Activated CD4-positive, alpha-beta T cell treated with anti-CD3 and anti-CD28 coated beads, Interleukin-2, amount 10 ng/mL, durations not matched to agents 7 days and 5 days (primary cell): ENCODE measurements around the gene TOPBP1. TPM values are rescaled to one million over a fixed set of nuclear protein-coding genes. Genes with fewer than 3 reads are reported as not detected.
"Not testable (repeated sequence)": the region's sequence is repeated elsewhere in the genome, so short reads cannot be mapped to it uniquely, and the experiment has no call there.

Experiments used
- CTCF ChIA-PET: fragments of 350-600 bp; sonication (Branson Sonifier 250); formaldehyde crosslinking; loops from one replicate; lab custom pipeline; 2021; ENCODE audit warnings: antibody characterized with exemption; lab: Charles Lee
- POLR2A ChIA-PET: fragments of 350-600 bp; sonication (Branson Sonifier 250); formaldehyde crosslinking; loops from one replicate; lab custom pipeline; 2021; ENCODE audit warnings: antibody characterized with exemption; lab: Charles Lee
- DNase-seq: peaks from one replicate; pipeline ENCODE4 v3.0.0-alpha.2; 2020
- H3K27ac Mint-ChIP-seq: one replicate; pipeline ENCODE4 v1.8.0; 2021; ENCODE audit warnings: mild to moderate bottlenecking, moderate library complexity, mixed read lengths
- H3K27me3 Mint-ChIP-seq: one replicate; pipeline ENCODE4 v1.8.0; 2021; ENCODE audit warnings: mixed read lengths
- H3K36me3 Mint-ChIP-seq: one replicate; pipeline ENCODE4 v1.8.0; 2021; ENCODE audit warnings: low read depth, mixed read lengths
- H3K4me1 Mint-ChIP-seq: one replicate; pipeline ENCODE4 v1.8.0; 2021; ENCODE audit warnings: mixed read lengths
- H3K4me3 Mint-ChIP-seq: one replicate; pipeline ENCODE4 v1.8.0; 2021; ENCODE audit warnings: mild to moderate bottlenecking, moderate library complexity, mixed read lengths
- H3K9me3 Mint-ChIP-seq: one replicate; pipeline ENCODE4 v1.8.0; 2021; ENCODE audit warnings: mixed read lengths
- total RNA-seq, 2 experiments: library from RNA; stranded (reverse); gene quantifications; one replicate each; pipeline ENCODE4 v1.2.3, GENCODE V29; 2021

Gene TOPBP1
- total RNA-seq, 2 experiments from 2014 or later: 82.1 to 95.1 TPM

DNA sequence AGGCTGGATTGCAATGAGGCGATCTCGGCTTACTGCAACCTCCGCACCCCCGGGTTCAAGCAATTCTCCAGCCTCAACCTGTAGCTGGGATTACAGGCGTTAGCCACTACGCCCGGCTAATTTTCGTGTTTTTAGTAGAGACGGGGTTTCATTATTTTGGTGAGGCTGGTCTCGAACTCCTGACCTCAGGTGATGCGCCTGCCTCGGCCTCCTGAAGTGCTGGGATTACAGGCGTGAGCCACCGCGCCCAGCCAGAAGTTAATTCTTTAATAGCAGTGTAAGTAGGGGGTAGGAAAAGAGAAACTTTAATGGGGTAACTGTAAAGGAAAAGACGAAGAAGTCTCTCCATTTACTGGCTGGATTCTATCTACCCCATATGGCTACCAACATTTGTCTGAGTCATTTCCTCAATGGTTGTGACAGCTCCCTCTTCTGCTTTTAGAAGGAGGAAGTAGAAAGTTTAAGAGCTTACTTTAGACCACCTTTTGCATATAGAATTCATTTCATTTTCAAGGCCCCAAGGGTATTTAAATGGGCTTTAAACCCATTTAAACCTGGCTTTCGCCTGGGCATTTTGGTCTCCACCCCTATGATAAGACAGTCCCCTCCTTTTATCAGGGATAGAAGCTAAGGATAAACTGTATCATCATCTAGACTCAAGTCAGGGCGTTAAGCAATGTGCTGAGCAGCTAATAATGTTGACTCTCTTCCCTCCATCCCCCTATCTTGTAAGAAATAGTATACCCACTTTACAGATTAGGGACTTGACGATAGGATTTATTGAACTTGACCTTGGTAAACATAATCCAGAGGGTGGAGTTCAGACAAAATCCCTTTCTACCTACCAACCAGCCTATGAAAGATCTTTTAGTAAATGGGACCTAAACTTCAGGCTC, 89.3 kb downstream of the TOPBP1 start:
- POLR2A ChIA-PET: interaction anchor here (0.6 to 1.0 kb wide), 4 partner anchors 8 to 133 kb away, joined by 3 to 4 read pairs (median 3); no protein-coding TSS in a partner anchor
- peaks cover 26% of the 10 kb centered on the region for H3K36me3 Mint-ChIP-seq
- no peaks in the 10 kb centered on the region for H3K9me3 Mint-ChIP-seq
- CTCF ChIA-PET: interaction anchor here (0.6 to 2.2 kb wide), 8 partner anchors 9 to 1001 kb away, joined by 3 to 10 read pairs (median 4); no protein-coding TSS in a partner anchor
- peaks cover 43% of the 10 kb centered on the region for H3K4me1 Mint-ChIP-seq
- H3K4me3 Mint-ChIP-seq: peak overlapping the region; percentile 77
- H3K27me3 Mint-ChIP-seq: no peaks in the 10 kb centered on the region
- peak; percentile 11 for DNase-seq
- H3K27ac Mint-ChIP-seq: peak overlapping the region; percentile 99

- Mint-ChIP-seq H3K9me3 (no peaks in the 10 kb centered on the region), H3K4me3 (no peak overlapping the region), H3K27me3 (no peaks in the 10 kb centered on the region), H3K36me3 (peaks cover 13% of the 10 kb centered on the region), H3K27ac (no peak overlapping the region), H3K4me1 (peaks cover 29% of the 10 kb centered on the region)
- ChIA-PET CTCF (interaction anchor here (0.6 to 1.5 kb wide), 3 partner anchors 27 to 975 kb away, joined by 3 read pairs; no protein-coding TSS in a partner anchor), POLR2A (no interaction called here)
- no peak for DNase-seq
Observed at GRCh38 chr3:133570937-133571320, 90.8 kb downstream of the TOPBP1 start.

DNA sequence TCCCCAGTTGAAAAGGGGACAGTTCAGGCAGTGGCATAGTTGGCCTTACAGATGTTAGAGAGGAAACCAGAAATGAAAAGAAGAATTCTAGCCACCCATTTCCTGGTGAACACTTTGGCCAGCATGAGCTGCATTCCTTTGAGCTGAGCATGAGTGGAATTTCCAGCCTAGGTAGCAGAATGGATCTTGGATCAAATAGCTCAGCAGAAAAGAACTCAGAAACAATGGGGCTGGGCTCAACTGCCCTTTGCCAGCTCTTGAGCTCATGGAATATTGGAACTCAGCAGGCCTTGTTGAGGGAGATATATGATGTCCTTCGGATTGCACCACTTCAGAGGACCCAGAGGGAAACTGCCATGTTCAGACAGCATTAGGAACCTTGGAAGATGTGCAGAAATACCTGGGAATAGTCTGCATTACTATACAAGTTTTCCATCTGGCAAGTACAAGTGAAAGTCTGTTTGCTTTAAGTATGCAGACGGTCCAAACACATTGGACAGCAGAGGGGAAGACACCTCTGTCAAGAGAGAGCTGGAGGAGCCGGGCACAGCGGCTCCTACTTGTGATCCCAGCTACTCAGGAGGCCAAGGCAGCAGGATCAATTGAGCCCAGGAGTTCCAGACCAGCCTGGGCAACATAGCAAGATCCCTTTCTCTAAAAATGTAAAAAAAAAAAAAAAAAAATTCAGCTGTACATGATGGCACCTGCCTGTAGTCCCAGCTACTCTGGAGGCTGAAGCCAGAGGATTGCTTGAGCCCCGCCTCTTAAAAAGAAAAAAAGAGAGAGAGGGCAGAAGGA, 91.4 kb downstream of the TOPBP1 start:
- Mint-ChIP-seq H3K36me3 (peaks cover 9% of the 10 kb centered on the region), H3K4me3 (no peak overlapping the region), H3K4me1 (peaks cover 26% of the 10 kb centered on the region), H3K9me3 (no peaks in the 10 kb centered on the region), H3K27me3 (no peaks in the 10 kb centered on the region), H3K27ac (peak overlapping the region; percentile 67)
- CTCF ChIA-PET: interaction anchor here (0.6 to 1.5 kb wide), 2 partner anchors 79 to 976 kb away, joined by 3 read pairs; no protein-coding TSS in a partner anchor
- POLR2A ChIA-PET: no interaction called here
- DNase-seq: no peak

GRCh38 chr3:133568294-133569014, 93.3 kb downstream of the TOPBP1 start:
- Mint-ChIP-seq H3K4me1 (peaks cover 23% of the 10 kb centered on the region), H3K36me3 (no peaks in the 10 kb centered on the region), H3K9me3 (no peaks in the 10 kb centered on the region), H3K4me3 (no peak overlapping the region), H3K27ac (no peak overlapping the region), H3K27me3 (no peaks in the 10 kb centered on the region)
- DNase-seq: no peak
- CTCF ChIA-PET: interaction anchor here (1.0 to 1.3 kb wide), 2 partner anchors 11 to 842 kb away, joined by 3 read pairs; no protein-coding TSS in a partner anchor
- POLR2A ChIA-PET: no interaction called here

DNA sequence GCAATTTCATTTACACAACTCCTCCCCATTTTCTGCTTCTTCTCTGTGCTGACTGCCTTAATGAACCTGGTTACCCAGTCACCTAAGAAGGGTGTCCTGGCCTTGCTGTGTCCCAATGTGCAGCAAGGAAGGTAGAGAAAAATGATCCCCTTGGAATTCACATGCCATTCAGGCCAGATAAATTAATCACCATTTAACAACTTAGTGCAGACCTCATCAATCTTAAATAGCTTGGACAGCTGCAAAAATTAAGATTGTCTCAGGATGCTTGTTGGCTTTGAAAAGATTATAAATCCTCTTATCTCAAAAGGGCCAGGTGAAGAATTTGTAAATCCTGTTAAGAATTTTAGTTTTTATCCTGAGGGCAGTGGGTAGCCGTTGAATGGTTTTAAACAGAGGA, 97.9 kb downstream of the TOPBP1 start:
- Mint-ChIP-seq H3K4me1 (no peaks in the 10 kb centered on the region), H3K4me3 (no peak overlapping the region), H3K27ac (no peak overlapping the region), H3K36me3 (no peaks in the 10 kb centered on the region), H3K9me3 (no peaks in the 10 kb centered on the region), H3K27me3 (no peaks in the 10 kb centered on the region)
- ChIA-PET POLR2A (no interaction called here), CTCF (interaction anchor here (1.2 to 2.8 kb wide), 5 partner anchors 9 to 17 kb away, joined by 3 to 10 read pairs (median 5); partner anchors contain the start of gene CDV3)
- DNase-seq: no peak

DNA sequence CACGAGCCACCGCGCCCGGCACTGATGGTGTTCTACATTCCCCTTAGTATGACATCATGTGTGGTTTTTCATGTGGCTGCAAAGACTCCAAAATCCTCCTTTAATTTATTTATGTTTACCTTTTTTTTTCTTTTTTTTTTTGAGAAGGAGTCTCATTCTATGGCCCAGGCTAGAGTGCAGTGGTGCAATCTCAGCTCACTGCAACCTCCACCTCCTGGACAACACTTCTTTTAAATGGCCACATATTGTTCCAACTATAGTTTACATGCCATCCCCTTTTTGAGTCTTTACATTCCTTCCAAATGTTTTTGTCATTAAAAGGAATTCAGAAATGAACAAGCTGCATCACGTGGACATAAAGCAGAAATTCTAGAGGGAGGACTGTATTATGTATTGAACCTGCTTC, 98.6 kb downstream of the TOPBP1 start:
- Mint-ChIP-seq H3K27me3 (no peaks in the 10 kb centered on the region), H3K4me1 (no peaks in the 10 kb centered on the region), H3K4me3 (no peak overlapping the region), H3K36me3 (no peaks in the 10 kb centered on the region), H3K27ac (no peak overlapping the region), H3K9me3 (no peaks in the 10 kb centered on the region)
- POLR2A ChIA-PET: no interaction called here
- no peak for DNase-seq
- CTCF ChIA-PET: interaction anchor here (0.7 to 2.8 kb wide), 5 partner anchors 9 to 49 kb away, joined by 3 to 10 read pairs (median 5); partner anchors contain the start of gene CDV3

GRCh38 chr3:133562376-133562775, 99.4 kb downstream of the TOPBP1 start:
- no peak for DNase-seq
- no peaks in the 10 kb centered on the region for H3K4me1 Mint-ChIP-seq
- H3K4me3 Mint-ChIP-seq: no peak overlapping the region
- ChIA-PET CTCF (interaction anchor here (0.7 to 2.8 kb wide), 5 partner anchors 10 to 48 kb away, joined by 3 to 10 read pairs (median 5); partner anchors contain the start of gene CDV3), POLR2A (interaction anchor here (0.9 to 1.2 kb wide), 2 partner anchors 10 to 11 kb away, joined by 3 to 4 read pairs; partner anchors contain the start of gene CDV3)
- no peaks in the 10 kb centered on the region for H3K36me3 Mint-ChIP-seq
- H3K27me3 Mint-ChIP-seq: no peaks in the 10 kb centered on the region
- H3K9me3 Mint-ChIP-seq: no peaks in the 10 kb centered on the region
- H3K27ac Mint-ChIP-seq: no peak overlapping the region

GRCh38 chr3:133561679-133562078, 100.1 kb downstream of the TOPBP1 start:
- POLR2A ChIA-PET: interaction anchor here (1.2 kb wide), 1 partner anchor 12 kb away, joined by 3 read pairs; the partner anchor contains the start of gene CDV3
- DNase-seq: no peak
- Mint-ChIP-seq H3K36me3 (no peaks in the 10 kb centered on the region), H3K4me1 (no peaks in the 10 kb centered on the region), H3K4me3 (no peak overlapping the region), H3K27ac (no peak overlapping the region), H3K9me3 (no peaks in the 10 kb centered on the region), H3K27me3 (no peaks in the 10 kb centered on the region)
- CTCF ChIA-PET: interaction anchor here (2.0 kb wide), 1 partner anchor 15 kb away, joined by 5 read pairs; no protein-coding TSS in a partner anchor

DNA sequence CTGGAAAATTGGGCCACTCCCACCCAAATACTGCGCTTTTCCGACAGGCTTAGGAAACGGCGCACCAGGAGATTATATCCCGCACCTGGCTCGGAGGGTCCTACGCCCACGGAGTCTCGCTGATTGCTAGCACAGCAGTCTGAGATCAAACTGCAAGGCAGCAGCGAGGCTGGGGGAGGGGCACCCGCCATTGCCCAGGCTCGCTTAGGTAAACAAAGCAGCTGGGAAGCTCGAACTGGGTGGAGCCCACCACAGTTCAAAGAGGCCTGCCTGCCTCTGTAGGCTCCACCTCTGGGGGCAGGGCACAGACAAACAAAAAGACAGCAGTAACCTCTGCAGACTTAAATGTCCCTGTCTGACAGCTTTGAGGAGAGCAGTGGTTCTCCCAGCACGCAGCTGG, 110.2 kb downstream of the TOPBP1 start:
- CTCF ChIA-PET: interaction anchor here (1.2 kb wide), 1 partner anchor 12 kb away, joined by 5 read pairs; no protein-coding TSS in a partner anchor
- DNase-seq, H3K27ac Mint-ChIP-seq, H3K4me1 Mint-ChIP-seq, POLR2A ChIA-PET, H3K36me3 Mint-ChIP-seq, H3K4me3 Mint-ChIP-seq, H3K27me3 Mint-ChIP-seq, H3K9me3 Mint-ChIP-seq: not testable (repeated sequence)
